GM19463 (cell line): Measurements from ENCODE around the gene MARCHF10.
"Not testable (repeated sequence)": the region's sequence is repeated elsewhere in the genome, so short reads cannot be mapped to it uniquely, and the experiment has no call there.

ENCODE experiments used
- ATAC-seq: cut with Tn5 transposase; IDR thresholded peaks from one replicate; pipeline ENCODE4 v1.9.1; 2021; ENCODE audit warnings: mild to moderate bottlenecking, moderate library complexity; ENCODE audit not compliant: unreplicated experiment

MARCHF10 gene

DNA sequence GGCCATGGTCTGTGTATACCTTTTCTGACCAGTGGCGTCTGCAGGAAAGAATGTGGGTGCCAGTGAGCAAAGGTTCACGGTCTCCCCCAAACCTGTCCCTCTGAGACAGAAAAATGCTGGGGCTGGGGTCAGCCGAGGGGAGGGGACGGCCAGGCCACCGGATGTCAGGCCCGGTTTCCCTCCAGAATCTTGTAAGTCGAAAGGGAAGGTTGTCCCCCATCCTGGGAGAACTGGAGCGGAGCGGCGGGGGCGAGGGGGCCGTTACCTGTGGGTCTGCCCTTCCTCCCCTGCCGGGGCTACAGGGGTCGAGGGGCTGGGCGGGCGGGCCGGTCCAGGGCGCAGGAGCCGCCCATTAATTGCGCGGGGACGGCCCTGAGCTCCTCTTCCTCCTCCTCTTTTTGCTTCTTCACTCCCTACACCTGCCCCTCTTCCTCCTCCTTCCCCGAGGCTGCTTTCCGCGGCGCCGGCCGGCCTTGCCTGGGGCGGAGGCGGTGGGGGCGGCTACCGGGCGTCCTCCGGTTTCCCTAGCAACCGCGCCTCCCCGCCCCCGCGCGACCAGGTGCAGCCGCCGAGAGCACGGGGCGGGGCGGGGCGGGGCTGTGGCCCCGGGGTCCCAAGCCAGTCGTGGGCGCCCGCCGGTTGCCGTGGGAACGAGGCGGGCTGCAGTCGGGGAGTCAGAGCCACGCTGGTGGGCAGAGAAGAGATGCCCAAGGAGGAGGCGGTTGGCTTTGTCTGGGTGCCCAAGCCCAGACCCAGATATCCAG lies at the start of gene MARCHF10:
TSS of gene MARCHF10 (minus strand) at position 503 of the 764 bp plus-strand sequence. CDS start 6,579 bp downstream, outside the sequence.
- ATAC-seq = no peak

- no peak for ATAC-seq
Observed at GRCh38 chr17:62857526-62857925, 49.4 kb upstream of the MARCHF10 start.

DNA sequence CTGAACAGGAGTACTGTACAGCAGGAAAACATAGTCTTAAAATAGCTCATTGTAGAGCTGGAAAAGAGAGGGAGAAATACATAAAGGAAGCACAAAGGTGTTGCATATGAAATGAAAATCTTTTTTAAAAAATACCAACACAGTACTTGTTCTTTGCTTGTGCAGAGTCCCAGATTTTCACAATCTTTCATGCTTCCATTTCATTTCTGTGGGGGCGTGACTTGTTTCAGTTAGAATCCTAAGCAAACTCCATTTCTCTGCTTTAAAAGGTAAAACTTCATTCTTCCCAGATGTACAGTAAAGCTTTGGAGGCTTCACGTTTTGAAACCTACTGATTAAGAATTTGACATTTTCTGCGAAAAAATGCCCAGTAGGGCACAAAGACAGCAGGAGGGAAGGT lies 48.5 kb upstream of the MARCHF10 start:
- no peak for ATAC-seq

GRCh38 chr17:62855156-62855555 lies 47.0 kb upstream of the MARCHF10 start:
- ATAC-seq = no peak

DNA sequence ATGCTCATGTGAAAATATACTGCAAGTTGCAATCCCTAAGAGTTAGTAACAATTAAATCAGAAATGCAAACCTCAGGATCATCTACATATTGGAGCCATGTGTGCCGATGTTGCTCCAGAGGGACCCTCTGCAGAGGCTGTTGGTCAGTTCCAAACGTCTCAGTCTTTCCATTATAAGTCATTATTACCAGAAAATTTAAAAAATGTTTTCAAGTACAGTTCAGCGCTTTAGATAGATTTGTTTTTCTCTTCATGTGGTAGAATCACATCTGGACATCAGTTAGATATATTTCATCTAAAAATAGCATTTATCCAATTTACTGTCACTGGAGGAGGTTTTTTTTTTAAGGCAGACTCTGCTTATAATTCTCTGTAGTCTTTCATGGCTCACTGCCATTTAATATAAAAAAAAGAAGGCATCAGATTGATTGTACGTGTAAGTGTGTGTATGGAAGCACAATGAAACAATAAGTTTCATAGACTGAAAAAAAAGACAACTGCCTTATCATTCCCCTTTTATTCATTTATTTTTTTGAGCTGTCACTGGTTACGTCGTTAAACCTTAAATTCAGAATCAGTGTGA lies 46.1 kb upstream of the MARCHF10 start:
- ATAC-seq = no peak

GRCh38 chr17:62852195-62852594 lies 44.1 kb upstream of the MARCHF10 start:
- no peak for ATAC-seq

DNA sequence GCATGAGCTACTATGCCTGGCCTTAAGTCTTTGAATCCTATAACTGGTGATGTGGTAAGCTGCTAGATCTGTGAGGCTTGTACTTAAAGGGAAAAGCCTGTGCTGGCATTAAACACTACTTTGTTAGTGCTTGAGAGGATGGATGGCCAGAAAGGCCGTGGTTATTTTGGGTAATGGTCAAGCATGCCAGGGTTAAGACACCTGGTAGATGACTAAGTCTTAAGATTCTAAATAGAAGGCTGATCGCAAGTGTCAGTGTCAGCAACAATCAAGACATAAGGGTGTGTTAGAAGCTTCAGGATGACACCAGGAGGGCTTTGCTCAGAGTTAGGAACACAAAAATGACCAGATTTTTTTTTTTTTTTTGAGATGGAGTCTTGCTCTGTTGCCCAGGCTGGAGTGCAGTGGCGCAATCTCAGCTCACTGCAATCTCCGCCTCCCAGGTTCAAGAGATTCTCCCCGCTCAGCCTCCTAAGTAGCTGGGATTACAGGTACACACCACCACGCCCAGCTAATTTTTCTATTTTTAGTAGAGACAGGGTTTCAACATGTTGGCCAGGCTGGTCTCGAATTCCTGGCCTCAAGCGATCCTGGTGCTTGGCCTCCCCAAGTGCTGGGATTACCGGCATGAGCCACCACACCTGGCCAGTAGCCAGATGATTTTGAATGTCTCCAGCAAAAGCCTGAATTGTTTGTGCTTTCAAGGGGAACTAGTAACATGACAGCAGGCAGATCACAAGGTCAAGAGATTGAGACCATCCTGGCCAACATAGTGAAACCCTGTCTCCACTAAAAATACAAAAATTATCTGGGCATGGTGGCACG lies 41.7 kb upstream of the MARCHF10 start:
- ATAC-seq = not testable (repeated sequence)

- ATAC-seq = no peak
Observed at GRCh38 chr17:62848334-62848733, 40.2 kb upstream of the MARCHF10 start.

DNA sequence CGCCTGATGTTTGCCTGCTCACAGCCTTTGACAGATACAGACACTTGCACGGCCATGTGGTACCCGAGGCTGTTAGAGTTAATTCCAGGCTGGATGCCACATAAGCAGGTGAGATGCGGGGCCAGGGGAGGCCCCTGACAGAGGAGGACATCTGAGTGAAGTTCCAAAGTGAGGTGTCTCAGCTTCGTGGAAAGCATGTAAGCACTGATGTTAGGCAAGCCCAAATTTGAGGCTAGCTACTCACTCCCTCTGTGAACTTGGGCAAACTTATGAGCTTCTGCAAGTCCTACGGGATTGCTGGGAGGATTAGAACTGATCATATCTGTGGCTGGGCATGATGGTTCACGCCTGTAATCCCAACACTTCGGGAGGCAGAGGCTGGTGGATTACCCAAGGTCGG lies 39.3 kb upstream of the MARCHF10 start:
- ATAC-seq = no peak

DNA sequence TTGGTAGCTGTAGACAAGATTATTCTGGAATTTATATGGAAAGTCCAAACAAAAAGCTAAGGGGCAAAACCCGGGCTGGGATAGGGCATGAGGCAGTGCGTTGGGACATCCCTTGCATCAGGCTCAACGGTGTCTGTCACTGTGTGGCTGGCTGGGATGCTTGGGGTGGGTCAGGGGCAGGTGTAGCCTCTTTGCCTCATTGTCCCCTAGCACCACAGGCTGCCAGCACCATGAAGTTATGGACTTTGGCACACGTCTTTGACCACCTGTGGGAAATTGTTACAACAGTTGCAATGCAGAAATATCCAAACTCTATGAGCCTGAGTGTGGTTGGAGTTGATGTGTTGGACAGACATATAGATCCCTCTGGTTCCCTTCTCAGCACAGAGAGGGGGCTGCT lies 32.8 kb upstream of the MARCHF10 start:
- no peak for ATAC-seq

DNA sequence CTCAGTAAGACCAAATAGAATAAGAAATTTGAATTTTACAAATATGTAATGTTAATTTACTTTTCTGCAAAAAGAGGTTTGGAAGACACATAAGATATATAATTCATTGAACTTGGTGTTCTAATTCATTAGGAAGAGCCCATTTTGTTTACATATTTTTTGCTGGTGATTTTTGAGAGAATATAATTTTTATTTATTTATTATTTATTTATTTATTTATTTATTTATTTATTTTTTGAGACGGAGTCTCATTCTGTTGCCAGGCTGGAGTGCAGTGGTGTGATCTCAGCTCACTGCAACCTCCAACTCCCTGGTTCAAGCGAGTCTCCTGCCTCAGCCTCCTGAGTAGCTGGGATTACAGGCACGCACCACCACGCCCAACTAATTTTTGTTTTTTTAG lies 25.7 kb upstream of the MARCHF10 start:
- not testable (repeated sequence) for ATAC-seq

DNA sequence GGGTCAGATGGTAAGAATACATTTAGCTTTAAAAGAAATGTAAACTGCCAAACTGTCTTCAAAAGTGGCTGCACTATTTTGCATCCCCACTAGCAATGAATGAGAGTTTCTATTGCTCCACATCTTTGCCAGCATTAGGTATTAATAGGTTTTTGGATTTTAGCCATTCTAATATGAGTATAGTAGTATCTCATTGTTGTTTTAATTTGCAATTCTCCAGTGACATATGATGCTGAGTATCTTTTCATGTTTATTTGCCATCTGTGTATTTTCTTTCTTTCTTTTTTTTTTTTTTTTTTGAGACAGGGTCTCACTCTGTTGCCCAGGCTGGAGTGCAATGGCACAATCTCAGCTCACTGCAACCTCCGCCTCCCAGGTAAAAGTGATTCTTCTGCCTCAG lies 24.3 kb upstream of the MARCHF10 start:
- ATAC-seq = no peak

DNA sequence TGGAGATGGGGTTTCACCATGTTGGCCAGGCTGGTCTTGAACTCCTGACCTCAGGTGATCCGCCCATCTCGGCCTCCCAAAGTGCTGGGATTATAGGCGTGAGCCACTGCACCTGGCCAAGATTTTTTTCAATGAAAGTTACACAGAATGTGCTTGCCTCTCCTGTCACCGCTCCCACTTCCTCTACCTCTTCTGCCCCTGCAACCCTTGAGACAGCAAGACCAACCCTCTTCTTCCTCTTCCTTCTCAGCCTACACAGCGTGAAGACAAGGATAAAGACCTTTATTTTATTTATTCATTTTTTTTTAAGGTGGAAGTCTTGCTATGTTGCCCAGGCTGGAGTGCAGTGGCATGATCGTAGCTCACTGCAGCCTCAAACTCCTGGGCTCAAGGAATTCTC lies 23.0 kb upstream of the MARCHF10 start:
- ATAC-seq = not testable (repeated sequence)

DNA sequence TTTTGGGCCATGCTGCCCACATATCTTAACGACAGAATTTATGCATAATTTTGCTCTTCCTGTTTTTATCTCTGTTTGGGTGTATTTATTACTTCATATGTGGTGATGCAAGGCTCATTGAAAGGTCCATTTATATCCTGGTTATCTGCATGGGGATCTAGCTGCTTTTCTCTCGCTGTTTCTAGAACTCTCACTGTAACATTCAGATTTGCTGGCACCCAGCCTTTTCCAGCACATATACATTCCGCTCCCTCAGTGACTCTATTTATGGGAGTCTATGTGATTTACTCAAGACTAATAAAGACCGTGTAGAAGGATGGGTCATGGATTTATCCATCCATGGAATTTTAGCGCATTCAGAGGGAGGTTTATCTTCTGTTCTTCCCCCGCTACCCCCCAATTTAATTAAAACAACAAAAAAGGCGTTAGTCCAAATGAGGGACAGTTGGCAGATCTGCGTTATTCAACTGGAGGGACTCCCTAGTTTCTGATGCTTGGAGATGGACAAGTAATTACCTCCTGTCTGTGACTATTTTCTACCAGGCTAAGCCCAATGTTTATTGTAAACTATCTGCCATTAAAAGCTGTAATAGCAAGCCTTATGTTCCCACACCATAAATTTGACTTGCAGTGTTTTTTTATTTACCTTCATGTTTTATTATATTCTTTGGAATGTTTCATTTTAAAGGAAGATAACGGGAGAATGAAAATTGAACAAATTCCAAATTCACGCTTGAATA lies 19.8 kb upstream of the MARCHF10 start:
- ATAC-seq = no peak

- no peak for ATAC-seq
Observed at GRCh38 chr17:62826956-62827355, 18.8 kb upstream of the MARCHF10 start.

- no peak for ATAC-seq
Observed at GRCh38 chr17:62825182-62825581, 17.1 kb upstream of the MARCHF10 start.

GRCh38 chr17:62824290-62825131 lies 16.4 kb upstream of the MARCHF10 start:
- ATAC-seq = no peak

- no peak for ATAC-seq
Observed at GRCh38 chr17:62823111-62823893, 15.2 kb upstream of the MARCHF10 start.
